Activated CD4-positive, alpha-beta T cell treated with anti-CD3 and anti-CD28 coated beads, Interleukin-2, amount 10 ng/mL, durations not matched to agents 24 days and 14 days (primary cell): Measurements from ENCODE around the gene TMEM272. TPM values are rescaled to one million over a fixed set of nuclear protein-coding genes. Genes with fewer than 3 reads are reported as not detected.

Experiments used
- DNase-seq: peaks from one replicate; pipeline ENCODE4 v3.0.0; 2022
- H3K27ac Mint-ChIP-seq: one replicate; pipeline ENCODE4 v1.8.0; 2022; ENCODE audit warnings: mild to moderate bottlenecking, mixed read lengths
- H3K27me3 Mint-ChIP-seq: one replicate; pipeline ENCODE4 v1.8.0; 2022; ENCODE audit warnings: mixed read lengths
- H3K36me3 Mint-ChIP-seq: one replicate; pipeline ENCODE4 v1.8.0; 2022; ENCODE audit warnings: low read depth, mild to moderate bottlenecking, mixed read lengths
- H3K4me1 Mint-ChIP-seq: one replicate; pipeline ENCODE4 v1.8.0; 2021; ENCODE audit warnings: mixed read lengths
- H3K4me3 Mint-ChIP-seq: one replicate; pipeline ENCODE4 v1.8.0; 2022; ENCODE audit warnings: mild to moderate bottlenecking, moderate library complexity, mixed read lengths
- H3K9me3 Mint-ChIP-seq: one replicate; pipeline ENCODE4 v1.8.0; 2021; ENCODE audit warnings: mixed read lengths
- intact Hi-C: fragments of 100-400 bp; cut with micrococcal nuclease; formaldehyde crosslinking; loops from one replicate; pipeline ENCODE4 v1.15.1; 2023
- total RNA-seq: library from RNA; stranded (reverse); gene quantifications from 2 replicates; pipeline ENCODE4 v1.2.3, GENCODE V29; 2022

The TMEM272 gene
- total RNA-seq, 1 donor from 2014 or later, result 0.77 TPM

- intact Hi-C loops, result loop anchor here (1.0 to 5.0 kb wide), 7 partner anchors 12 to 350 kb away; partner anchors contain the start of genes ALG11, ATP7B, INTS6 and WDFY2
- peak; percentile 95 for DNase-seq
- peak within 1 kb of the TSS; percentile 97 for H3K4me3 Mint-ChIP-seq
- H3K4me1 Mint-ChIP-seq, result peaks cover 39% of the 10 kb centered on the region
- no peaks in the 10 kb centered on the region for H3K27me3 Mint-ChIP-seq
- peaks cover 2% of the 10 kb centered on the region for H3K36me3 Mint-ChIP-seq
- peak within 1 kb of the TSS; percentile 98 for H3K27ac Mint-ChIP-seq
- no peaks in the 10 kb centered on the region for H3K9me3 Mint-ChIP-seq
Observed at GRCh38 chr13:51803422-51804294, 41.3 kb downstream of the TMEM272 start, which contains the start of gene DHRS12. DHRS12 (minus strand) TSS chr13:51804163; CDS start chr13:51799659, 4,504 bp downstream.

- Mint-ChIP-seq H3K4me3 (peak overlapping the region; percentile 97), H3K27me3 (no peaks in the 10 kb centered on the region), H3K36me3 (peaks cover 2% of the 10 kb centered on the region), H3K4me1 (peaks cover 43% of the 10 kb centered on the region), H3K27ac (peak overlapping the region; percentile 98), H3K9me3 (no peaks in the 10 kb centered on the region)
- no peak for DNase-seq
- intact Hi-C loops, result loop anchor here (1.0 to 5.0 kb wide), 6 partner anchors 16 to 350 kb away; partner anchors contain the start of genes ALG11, ATP7B, INTS6 and WDFY2
Observed at GRCh38 chr13:51802631-51803418, 42.2 kb downstream of the TMEM272 start.

GRCh38 chr13:51801631-51802099 is 43.3 kb downstream of the TMEM272 start:
- H3K36me3 Mint-ChIP-seq, result peaks cover 2% of the 10 kb centered on the region
- H3K9me3 Mint-ChIP-seq, result no peaks in the 10 kb centered on the region
- peaks cover 41% of the 10 kb centered on the region for H3K4me1 Mint-ChIP-seq
- peak; percentile 56 for DNase-seq
- H3K4me3 Mint-ChIP-seq, result peak overlapping the region; percentile 97
- peak overlapping the region; percentile 98 for H3K27ac Mint-ChIP-seq
- H3K27me3 Mint-ChIP-seq, result no peaks in the 10 kb centered on the region
- intact Hi-C loops, result loop anchor here (1.0 to 5.0 kb wide), 3 partner anchors 18 to 211 kb away; partner anchors contain the start of genes ALG11 and ATP7B

GRCh38 chr13:51800486-51800885 is 44.5 kb downstream of the TMEM272 start:
- peaks cover 2% of the 10 kb centered on the region for H3K36me3 Mint-ChIP-seq
- no peak overlapping the region for H3K27ac Mint-ChIP-seq
- intact Hi-C loops, result loop anchor here (5.0 kb wide), 1 partner anchor 212 kb away; the partner anchor contains the start of genes ALG11 and ATP7B

GRCh38 chr13:51799261-51799660 is 45.7 kb downstream of the TMEM272 start:
- Mint-ChIP-seq H3K4me1 (peaks cover 28% of the 10 kb centered on the region), H3K9me3 (no peaks in the 10 kb centered on the region), H3K27me3 (no peaks in the 10 kb centered on the region), H3K4me3 (no peak overlapping the region), H3K36me3 (no peaks in the 10 kb centered on the region), H3K27ac (no peak overlapping the region)
- intact Hi-C loops, result loop anchor here (5.0 to 10.0 kb wide), 2 partner anchors 514 to 577 kb away; partner anchors contain the start of gene FAM124A
- DNase-seq, result no peak

More at GRCh38 chr13:51800486-51800885, 44.5 kb downstream of the TMEM272 start:
- Mint-ChIP-seq H3K4me1 (peaks cover 38% of the 10 kb centered on the region), H3K4me3 (no peak overlapping the region), H3K9me3 (no peaks in the 10 kb centered on the region), H3K27me3 (no peaks in the 10 kb centered on the region)
- DNase-seq, result no peak

- Mint-ChIP-seq H3K4me1 (peaks cover 35% of the 10 kb centered on the region), H3K9me3 (peaks cover 2% of the 10 kb centered on the region), H3K36me3 (peaks cover 3% of the 10 kb centered on the region), H3K27me3 (no peaks in the 10 kb centered on the region), H3K4me3 (no peak overlapping the region), H3K27ac (no peak overlapping the region)
- DNase-seq, result peak; percentile 89
- intact Hi-C loops, result loop anchor here (1.0 to 10.0 kb wide), 3 partner anchors 513 to 673 kb away; partner anchors contain the start of gene FAM124A
Observed at GRCh38 chr13:51797664-51798488, 47.1 kb downstream of the TMEM272 start.

- no peak overlapping the region for H3K4me3 Mint-ChIP-seq
- no peaks in the 10 kb centered on the region for H3K27me3 Mint-ChIP-seq
- intact Hi-C loops, result loop anchor here (5.0 to 10.0 kb wide), 2 partner anchors 512 to 574 kb away; partner anchors contain the start of gene FAM124A
- peaks cover 3% of the 10 kb centered on the region for H3K36me3 Mint-ChIP-seq
- DNase-seq, result no peak
- no peak overlapping the region for H3K27ac Mint-ChIP-seq
- H3K9me3 Mint-ChIP-seq, result peaks cover 4% of the 10 kb centered on the region
- H3K4me1 Mint-ChIP-seq, result peaks cover 24% of the 10 kb centered on the region
Observed at GRCh38 chr13:51796546-51796945, 48.4 kb downstream of the TMEM272 start.

- no peak overlapping the region for H3K4me3 Mint-ChIP-seq
- H3K36me3 Mint-ChIP-seq, result peaks cover 3% of the 10 kb centered on the region
- no peak overlapping the region for H3K27ac Mint-ChIP-seq
- peaks cover 4% of the 10 kb centered on the region for H3K9me3 Mint-ChIP-seq
- peaks cover 22% of the 10 kb centered on the region for H3K4me1 Mint-ChIP-seq
- DNase-seq, result no peak
- no peaks in the 10 kb centered on the region for H3K27me3 Mint-ChIP-seq
- intact Hi-C loops, result loop anchor here (5.0 to 10.0 kb wide), 2 partner anchors 511 to 573 kb away; partner anchors contain the start of gene FAM124A
Observed at GRCh38 chr13:51795419-51795818, 49.6 kb downstream of the TMEM272 start.

- H3K4me1 Mint-ChIP-seq, result peaks cover 22% of the 10 kb centered on the region
- peaks cover 4% of the 10 kb centered on the region for H3K9me3 Mint-ChIP-seq
- no peak overlapping the region for H3K4me3 Mint-ChIP-seq
- H3K36me3 Mint-ChIP-seq, result peaks cover 3% of the 10 kb centered on the region
- H3K27ac Mint-ChIP-seq, result peak overlapping the region; percentile 45
- intact Hi-C loops, result loop anchor here (5.0 to 10.0 kb wide), 2 partner anchors 510 to 573 kb away; partner anchors contain the start of gene FAM124A
- H3K27me3 Mint-ChIP-seq, result no peaks in the 10 kb centered on the region
- no peak for DNase-seq
Observed at GRCh38 chr13:51794964-51795363, 50.0 kb downstream of the TMEM272 start.

GRCh38 chr13:51793570-51794271 is 51.3 kb downstream of the TMEM272 start:
- peaks cover 5% of the 10 kb centered on the region for H3K36me3 Mint-ChIP-seq
- peaks cover 21% of the 10 kb centered on the region for H3K4me1 Mint-ChIP-seq
- H3K27me3 Mint-ChIP-seq, result no peaks in the 10 kb centered on the region
- peaks cover 7% of the 10 kb centered on the region for H3K9me3 Mint-ChIP-seq
- intact Hi-C loops, result loop anchor here (10.0 kb wide), 1 partner anchor 509 kb away; no protein-coding TSS in a partner anchor
- DNase-seq, result peak; percentile 67
- peak overlapping the region; percentile 81 for H3K27ac Mint-ChIP-seq
- H3K4me3 Mint-ChIP-seq, result no peak overlapping the region

- H3K27ac Mint-ChIP-seq, result no peak overlapping the region
- no peak for DNase-seq
- intact Hi-C loops, result no loop called here
- H3K9me3 Mint-ChIP-seq, result peaks cover 3% of the 10 kb centered on the region
- no peak overlapping the region for H3K4me3 Mint-ChIP-seq
- H3K36me3 Mint-ChIP-seq, result peaks cover 2% of the 10 kb centered on the region
- peaks cover 10% of the 10 kb centered on the region for H3K4me1 Mint-ChIP-seq
- H3K27me3 Mint-ChIP-seq, result no peaks in the 10 kb centered on the region
Observed at GRCh38 chr13:51786425-51787265, 58.3 kb downstream of the TMEM272 start.
